ENCODE measurements around the gene APAF1. TPM values are rescaled to one million over a fixed set of nuclear protein-coding genes. Genes with fewer than 3 reads are reported as not detected.

APAF1 gene, protein sequence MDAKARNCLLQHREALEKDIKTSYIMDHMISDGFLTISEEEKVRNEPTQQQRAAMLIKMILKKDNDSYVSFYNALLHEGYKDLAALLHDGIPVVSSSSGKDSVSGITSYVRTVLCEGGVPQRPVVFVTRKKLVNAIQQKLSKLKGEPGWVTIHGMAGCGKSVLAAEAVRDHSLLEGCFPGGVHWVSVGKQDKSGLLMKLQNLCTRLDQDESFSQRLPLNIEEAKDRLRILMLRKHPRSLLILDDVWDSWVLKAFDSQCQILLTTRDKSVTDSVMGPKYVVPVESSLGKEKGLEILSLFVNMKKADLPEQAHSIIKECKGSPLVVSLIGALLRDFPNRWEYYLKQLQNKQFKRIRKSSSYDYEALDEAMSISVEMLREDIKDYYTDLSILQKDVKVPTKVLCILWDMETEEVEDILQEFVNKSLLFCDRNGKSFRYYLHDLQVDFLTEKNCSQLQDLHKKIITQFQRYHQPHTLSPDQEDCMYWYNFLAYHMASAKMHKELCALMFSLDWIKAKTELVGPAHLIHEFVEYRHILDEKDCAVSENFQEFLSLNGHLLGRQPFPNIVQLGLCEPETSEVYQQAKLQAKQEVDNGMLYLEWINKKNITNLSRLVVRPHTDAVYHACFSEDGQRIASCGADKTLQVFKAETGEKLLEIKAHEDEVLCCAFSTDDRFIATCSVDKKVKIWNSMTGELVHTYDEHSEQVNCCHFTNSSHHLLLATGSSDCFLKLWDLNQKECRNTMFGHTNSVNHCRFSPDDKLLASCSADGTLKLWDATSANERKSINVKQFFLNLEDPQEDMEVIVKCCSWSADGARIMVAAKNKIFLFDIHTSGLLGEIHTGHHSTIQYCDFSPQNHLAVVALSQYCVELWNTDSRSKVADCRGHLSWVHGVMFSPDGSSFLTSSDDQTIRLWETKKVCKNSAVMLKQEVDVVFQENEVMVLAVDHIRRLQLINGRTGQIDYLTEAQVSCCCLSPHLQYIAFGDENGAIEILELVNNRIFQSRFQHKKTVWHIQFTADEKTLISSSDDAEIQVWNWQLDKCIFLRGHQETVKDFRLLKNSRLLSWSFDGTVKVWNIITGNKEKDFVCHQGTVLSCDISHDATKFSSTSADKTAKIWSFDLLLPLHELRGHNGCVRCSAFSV (N-terminal part only)
- 18.4 to 20.6 TPM (median 19.3 TPM) in 3 replicates for total RNA-seq (2021)
- percentile 63 among the genes with signal in this experiment for Bru-seq, nascent RNA
- long read RNA-seq, experiment 1, full-length matches to known transcripts = 13 of 53 reads
- long read RNA-seq, experiment 1, partial matches to known transcripts = 18 of 53 reads
- long read RNA-seq, experiment 1, other reads (novel, unspliced or antisense) = 22 of 53 reads
- long read RNA-seq, experiment 2, partial matches to known transcripts = 3 of 19 reads
- long read RNA-seq, experiment 2, other reads (novel, unspliced or antisense) = 16 of 19 reads
- long read RNA-seq, experiment 3 = 0 reads

DNA sequence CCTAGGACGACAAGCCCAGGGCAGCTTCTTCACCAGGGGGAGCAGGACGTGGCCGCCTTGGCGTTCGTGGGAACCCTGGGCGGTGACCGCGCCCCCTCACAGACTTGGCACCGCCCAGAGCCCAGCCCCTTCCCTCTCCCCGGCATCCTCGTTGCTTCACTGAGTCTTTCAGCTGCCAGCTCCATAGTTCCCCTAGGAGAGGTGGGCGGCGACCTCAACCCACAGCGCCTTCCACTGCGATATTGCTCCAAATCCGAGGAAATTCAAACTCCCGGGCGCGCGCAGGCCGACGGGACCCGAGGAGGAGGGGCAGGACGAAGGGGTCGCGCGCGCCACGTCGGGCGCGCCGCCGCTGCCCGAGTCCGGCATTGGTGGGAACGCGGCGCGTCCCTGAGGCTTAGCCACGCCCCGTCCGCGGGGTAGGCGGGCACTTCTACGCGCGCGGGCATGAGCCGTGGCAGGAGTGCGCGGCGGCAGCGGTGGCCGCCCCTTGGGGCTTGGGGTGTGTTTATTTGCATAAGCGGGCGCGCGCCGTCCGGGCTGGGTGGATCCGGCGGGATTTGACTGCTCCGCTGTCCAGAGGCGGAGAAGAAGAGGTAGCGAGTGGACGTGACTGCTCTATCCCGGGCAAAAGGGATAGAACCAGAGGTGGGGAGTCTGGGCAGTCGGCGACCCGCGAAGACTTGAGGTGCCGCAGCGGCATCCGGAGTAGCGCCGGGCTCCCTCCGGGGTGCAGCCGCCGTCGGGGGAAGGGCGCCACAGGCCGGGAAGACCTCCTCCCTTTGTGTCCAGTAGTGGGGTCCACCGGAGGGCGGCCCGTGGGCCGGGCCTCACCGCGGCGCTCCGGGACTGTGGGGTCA is at the start of gene APAF1, which contains the start of gene IKBIP:
Gene APAF1, plus strand, starts transcription at position 579 of the 860 bp plus-strand sequence. CDS start 3,070 bp downstream, outside the sequence.
Gene IKBIP, minus strand, starts transcription at position 77 of the 860 bp plus-strand sequence. CDS start 87 bp downstream, outside the sequence.
- H3K27ac Mint-ChIP-seq = peak within 1 kb of the TSS; percentile 96
- H3K9me3 Mint-ChIP-seq = no peaks in the 10 kb centered on the region
- H3K36me3 Mint-ChIP-seq = peaks cover 10% of the 10 kb centered on the region
- CTCF ChIA-PET = interaction anchor here (0.9 to 1.9 kb wide), 4 partner anchors 52 to 418 kb away, joined by 3 to 8 read pairs (median 4); partner anchors contain the start of gene SLC25A3
- ATAC-seq (peak; percentile 87), DNase-seq (ENCODE audit: low spot score) (peak; percentile 97)
- H3K4me3 Mint-ChIP-seq = peak within 1 kb of the TSS; percentile 95
- POLR2A ChIA-PET = interaction anchor here (1.6 kb wide), 1 partner anchor 52 kb away, joined by 8 read pairs; the partner anchor contains the start of gene SLC25A3
- H3K27me3 Mint-ChIP-seq (ENCODE audit: low read depth) = no peaks in the 10 kb centered on the region; the same call in 1 of the 2 replicates
- H3K4me1 Mint-ChIP-seq = peaks cover 16% of the 10 kb centered on the region
- TF ChIP-seq, protein P1, sequence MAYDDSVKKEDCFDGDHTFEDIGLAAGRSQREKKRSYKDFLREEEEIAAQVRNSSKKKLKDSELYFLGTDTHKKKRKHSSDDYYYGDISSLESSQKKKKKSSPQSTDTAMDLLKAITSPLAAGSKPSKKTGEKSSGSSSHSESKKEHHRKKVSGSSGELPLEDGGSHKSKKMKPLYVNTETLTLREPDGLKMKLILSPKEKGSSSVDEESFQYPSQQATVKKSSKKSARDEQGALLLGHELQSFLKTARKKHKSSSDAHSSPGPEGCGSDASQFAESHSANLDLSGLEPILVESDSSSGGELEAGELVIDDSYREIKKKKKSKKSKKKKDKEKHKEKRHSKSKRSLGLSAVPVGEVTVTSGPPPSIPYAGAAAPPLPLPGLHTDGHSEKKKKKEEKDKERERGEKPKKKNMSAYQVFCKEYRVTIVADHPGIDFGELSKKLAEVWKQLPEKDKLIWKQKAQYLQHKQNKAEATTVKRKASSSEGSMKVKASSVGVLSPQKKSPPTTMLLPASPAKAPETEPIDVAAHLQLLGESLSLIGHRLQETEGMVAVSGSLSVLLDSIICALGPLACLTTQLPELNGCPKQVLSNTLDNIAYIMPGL (CRISPR knock-in tag; IDR thresholded peaks at IDR 0.05) = peak; percentile 63; the same call in 1 of the 2 replicates
- TF ChIP-seq, protein P2, sequence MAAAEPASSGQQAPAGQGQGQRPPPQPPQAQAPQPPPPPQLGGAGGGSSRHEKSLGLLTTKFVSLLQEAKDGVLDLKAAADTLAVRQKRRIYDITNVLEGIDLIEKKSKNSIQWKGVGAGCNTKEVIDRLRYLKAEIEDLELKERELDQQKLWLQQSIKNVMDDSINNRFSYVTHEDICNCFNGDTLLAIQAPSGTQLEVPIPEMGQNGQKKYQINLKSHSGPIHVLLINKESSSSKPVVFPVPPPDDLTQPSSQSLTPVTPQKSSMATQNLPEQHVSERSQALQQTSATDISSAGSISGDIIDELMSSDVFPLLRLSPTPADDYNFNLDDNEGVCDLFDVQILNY (CRISPR knock-in tag; IDR thresholded peaks at IDR 0.05) = peak; percentile 7; the same call in 1 of the 2 replicates
- TF ChIP-seq SP1 (CRISPR knock-in tag; conservative IDR thresholded peaks at IDR 0.05) (peak; percentile 82), TEAD1 (CRISPR knock-in tag; IDR thresholded peaks at IDR 0.05) (0 out of 2 replicates have a peak, but pooled peaks have one; percentile 14), TCF7 (CRISPR knock-in tag; IDR thresholded peaks at IDR 0.05; ENCODE audit: low read depth) (no peak), NFYB (CRISPR knock-in tag; conservative IDR thresholded peaks at IDR 0.05; ENCODE audit: low read depth) (peak; percentile 31; the same call in 1 of the 2 replicates), GTF2I (CRISPR knock-in tag; conservative IDR thresholded peaks at IDR 0.05) (no peak), ZNF423 (CRISPR knock-in tag; IDR thresholded peaks at IDR 0.05) (0 out of 2 replicates have a peak, but pooled peaks have one; percentile 46)
- TF ChIP-seq, protein P3, sequence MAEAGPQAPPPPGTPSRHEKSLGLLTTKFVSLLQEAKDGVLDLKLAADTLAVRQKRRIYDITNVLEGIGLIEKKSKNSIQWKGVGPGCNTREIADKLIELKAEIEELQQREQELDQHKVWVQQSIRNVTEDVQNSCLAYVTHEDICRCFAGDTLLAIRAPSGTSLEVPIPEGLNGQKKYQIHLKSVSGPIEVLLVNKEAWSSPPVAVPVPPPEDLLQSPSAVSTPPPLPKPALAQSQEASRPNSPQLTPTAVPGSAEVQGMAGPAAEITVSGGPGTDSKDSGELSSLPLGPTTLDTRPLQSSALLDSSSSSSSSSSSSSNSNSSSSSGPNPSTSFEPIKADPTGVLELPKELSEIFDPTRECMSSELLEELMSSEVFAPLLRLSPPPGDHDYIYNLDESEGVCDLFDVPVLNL (CRISPR knock-in tag; IDR thresholded peaks at IDR 0.05; ENCODE audit: borderline replicate concordance, low read depth) = 0 out of 2 replicates have a peak, but pooled peaks have one; percentile 43
- TF ChIP-seq, protein P4, sequence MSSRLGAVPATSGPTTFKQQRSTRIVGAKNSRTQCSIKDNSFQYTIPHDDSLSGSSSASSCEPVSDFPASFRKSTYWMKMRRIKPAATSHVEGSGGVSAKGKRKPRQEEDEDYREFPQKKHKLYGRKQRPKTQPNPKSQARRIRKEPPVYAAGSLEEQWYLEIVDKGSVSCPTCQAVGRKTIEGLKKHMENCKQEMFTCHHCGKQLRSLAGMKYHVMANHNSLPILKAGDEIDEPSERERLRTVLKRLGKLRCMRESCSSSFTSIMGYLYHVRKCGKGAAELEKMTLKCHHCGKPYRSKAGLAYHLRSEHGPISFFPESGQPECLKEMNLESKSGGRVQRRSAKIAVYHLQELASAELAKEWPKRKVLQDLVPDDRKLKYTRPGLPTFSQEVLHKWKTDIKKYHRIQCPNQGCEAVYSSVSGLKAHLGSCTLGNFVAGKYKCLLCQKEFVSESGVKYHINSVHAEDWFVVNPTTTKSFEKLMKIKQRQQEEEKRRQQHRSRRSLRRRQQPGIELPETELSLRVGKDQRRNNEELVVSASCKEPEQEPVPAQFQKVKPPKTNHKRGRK (CRISPR knock-in tag; IDR thresholded peaks at IDR 0.05; ENCODE audit: borderline replicate concordance) = no peak
- TF ChIP-seq, protein P5, sequence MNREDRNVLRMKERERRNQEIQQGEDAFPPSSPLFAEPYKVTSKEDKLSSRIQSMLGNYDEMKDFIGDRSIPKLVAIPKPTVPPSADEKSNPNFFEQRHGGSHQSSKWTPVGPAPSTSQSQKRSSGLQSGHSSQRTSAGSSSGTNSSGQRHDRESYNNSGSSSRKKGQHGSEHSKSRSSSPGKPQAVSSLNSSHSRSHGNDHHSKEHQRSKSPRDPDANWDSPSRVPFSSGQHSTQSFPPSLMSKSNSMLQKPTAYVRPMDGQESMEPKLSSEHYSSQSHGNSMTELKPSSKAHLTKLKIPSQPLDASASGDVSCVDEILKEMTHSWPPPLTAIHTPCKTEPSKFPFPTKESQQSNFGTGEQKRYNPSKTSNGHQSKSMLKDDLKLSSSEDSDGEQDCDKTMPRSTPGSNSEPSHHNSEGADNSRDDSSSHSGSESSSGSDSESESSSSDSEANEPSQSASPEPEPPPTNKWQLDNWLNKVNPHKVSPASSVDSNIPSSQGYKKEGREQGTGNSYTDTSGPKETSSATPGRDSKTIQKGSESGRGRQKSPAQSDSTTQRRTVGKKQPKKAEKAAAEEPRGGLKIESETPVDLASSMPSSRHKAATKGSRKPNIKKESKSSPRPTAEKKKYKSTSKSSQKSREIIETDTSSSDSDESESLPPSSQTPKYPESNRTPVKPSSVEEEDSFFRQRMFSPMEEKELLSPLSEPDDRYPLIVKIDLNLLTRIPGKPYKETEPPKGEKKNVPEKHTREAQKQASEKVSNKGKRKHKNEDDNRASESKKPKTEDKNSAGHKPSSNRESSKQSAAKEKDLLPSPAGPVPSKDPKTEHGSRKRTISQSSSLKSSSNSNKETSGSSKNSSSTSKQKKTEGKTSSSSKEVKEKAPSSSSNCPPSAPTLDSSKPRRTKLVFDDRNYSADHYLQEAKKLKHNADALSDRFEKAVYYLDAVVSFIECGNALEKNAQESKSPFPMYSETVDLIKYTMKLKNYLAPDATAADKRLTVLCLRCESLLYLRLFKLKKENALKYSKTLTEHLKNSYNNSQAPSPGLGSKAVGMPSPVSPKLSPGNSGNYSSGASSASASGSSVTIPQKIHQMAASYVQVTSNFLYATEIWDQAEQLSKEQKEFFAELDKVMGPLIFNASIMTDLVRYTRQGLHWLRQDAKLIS (CRISPR knock-in tag; IDR thresholded peaks at IDR 0.05; ENCODE audit: borderline replicate concordance) = 0 out of 2 replicates have a peak, but pooled peaks have one; percentile 24
- TF ChIP-seq, protein P6, sequence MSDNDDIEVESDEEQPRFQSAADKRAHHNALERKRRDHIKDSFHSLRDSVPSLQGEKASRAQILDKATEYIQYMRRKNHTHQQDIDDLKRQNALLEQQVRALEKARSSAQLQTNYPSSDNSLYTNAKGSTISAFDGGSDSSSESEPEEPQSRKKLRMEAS (CRISPR knock-in tag; IDR thresholded peaks at IDR 0.05) = peak; percentile 34; the same call in 1 of the 2 replicates
- TF ChIP-seq, protein P7, sequence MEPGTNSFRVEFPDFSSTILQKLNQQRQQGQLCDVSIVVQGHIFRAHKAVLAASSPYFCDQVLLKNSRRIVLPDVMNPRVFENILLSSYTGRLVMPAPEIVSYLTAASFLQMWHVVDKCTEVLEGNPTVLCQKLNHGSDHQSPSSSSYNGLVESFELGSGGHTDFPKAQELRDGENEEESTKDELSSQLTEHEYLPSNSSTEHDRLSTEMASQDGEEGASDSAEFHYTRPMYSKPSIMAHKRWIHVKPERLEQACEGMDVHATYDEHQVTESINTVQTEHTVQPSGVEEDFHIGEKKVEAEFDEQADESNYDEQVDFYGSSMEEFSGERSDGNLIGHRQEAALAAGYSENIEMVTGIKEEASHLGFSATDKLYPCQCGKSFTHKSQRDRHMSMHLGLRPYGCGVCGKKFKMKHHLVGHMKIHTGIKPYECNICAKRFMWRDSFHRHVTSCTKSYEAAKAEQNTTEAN (CRISPR knock-in tag; IDR thresholded peaks at IDR 0.05) = 0 out of 2 replicates have a peak, but pooled peaks have one; percentile 21
